Central memory CD4-positive, alpha-beta T cell (primary cell): Measurements from ENCODE around the gene VPS41.

Experiments used
- DNase-seq: peaks from one replicate; pipeline ENCODE4 v3.0.0; 2022

Gene VPS41

GRCh38 chr7:38798552-38799267, 110.3 kb downstream of the VPS41 start:
- DNase-seq, result no peak

DNA sequence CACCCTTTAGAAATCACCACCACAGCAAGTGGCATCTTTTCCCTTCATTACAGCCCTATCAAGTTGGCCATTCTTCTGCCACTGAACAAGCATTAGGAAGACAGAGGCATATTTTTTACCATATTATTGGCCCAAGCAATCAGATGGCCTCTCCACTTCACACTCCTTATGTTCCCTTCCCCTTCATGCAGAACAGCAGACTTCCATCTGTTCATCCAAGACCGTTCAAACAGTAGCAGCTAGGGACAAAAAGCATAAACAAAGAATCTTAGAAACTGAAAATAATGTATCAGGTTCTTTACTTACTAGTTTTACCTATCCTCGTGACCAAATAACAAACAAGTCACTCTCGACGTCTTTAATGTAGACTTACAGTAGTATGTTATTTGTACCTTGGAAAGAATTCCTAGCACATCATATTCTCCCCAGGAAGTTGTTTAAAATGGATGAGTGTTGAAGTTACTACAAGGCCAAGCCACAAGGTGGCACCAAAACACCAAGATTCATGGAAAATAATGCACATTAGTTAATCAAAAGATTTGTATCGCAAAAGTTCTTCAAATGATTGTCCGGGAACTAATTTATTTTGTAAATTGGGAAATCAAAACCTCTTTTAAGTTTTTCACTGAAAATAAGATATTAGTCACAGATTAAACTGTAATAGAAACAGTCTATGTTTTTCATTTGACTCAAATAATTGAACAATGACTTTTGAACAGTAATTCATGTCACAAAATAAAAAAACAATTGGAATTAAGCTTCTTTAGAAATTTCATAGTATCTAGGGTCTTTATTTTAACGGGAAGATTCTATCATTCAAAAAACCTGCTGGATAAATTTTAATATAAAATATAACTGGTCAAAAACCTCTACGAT, 112.1 kb downstream of the VPS41 start:
- peak; percentile 29 for DNase-seq

- DNase-seq, result no peak
Measured at GRCh38 chr7:38795593-38795992, 113.4 kb downstream of the VPS41 start.

- DNase-seq, result no peak
Measured at GRCh38 chr7:38781991-38782390, 127.0 kb downstream of the VPS41 start.

DNA sequence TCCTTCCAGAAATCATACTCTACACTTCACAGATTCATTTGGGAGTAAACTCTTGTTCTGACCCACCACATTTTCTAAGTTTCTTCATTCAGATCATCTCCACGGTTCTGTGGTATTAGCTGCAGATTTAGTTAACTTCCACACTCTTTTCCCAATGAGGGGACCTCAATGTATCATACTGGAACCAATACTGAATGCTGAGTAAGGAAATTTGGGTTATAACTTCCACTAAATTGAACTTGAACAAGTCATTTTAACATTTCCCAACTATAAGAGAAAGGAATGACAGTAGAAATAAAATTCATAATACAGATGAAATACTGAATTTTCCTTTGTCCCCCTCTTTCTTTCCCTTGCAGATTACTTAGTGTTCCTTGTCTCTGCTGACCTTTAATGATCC, 131.4 kb downstream of the VPS41 start:
- no peak for DNase-seq

DNA sequence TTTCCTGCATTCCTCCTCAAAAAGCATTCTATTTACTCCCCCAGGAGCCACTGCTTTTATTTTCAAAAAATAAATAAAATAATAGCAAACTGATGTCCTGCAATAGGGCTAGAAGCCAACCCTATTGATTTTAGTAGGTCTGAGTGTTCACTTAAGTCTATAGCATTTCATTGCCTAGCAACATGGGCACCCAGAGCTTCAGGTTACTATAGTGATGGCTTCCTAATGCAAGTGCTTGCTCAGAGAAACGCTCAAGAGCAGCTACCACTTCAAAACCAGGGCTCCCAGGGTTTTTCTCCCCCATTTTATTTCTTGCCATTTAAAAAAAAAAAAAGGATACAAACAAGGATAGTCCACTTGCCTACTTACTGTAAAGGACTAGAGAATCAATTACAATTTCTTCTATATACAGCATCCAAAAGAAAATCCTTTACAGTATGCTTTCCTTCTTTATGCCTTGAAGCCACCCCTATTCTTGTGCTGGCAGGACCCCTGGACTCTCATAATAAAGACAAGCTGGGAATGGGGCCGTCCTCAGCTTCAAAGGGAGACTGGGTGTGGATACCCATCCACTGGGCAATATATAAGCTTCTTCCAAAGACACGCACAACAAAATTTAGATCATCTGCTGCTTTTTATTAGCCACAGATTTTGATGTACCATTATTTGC, 133.3 kb downstream of the VPS41 start:
- DNase-seq, result no peak

DNA sequence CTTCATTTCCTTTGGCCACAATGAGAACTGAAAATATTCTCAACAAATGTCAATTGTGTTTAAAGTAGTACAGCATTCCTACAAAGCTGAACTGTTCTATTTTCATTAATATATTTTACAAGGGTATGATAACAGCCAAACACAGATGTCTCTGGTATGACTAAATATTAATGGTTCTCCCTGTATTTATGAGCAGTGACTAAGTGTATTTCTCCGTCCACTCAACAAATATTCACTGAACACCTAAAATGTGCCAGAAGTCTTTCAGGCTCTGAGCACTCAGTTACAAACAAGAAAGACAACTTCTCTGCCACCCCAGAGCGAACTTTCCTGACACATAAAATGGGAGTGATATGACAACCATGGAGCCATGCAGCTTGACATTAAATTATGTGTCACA, 135.6 kb downstream of the VPS41 start:
- no peak for DNase-seq

DNA sequence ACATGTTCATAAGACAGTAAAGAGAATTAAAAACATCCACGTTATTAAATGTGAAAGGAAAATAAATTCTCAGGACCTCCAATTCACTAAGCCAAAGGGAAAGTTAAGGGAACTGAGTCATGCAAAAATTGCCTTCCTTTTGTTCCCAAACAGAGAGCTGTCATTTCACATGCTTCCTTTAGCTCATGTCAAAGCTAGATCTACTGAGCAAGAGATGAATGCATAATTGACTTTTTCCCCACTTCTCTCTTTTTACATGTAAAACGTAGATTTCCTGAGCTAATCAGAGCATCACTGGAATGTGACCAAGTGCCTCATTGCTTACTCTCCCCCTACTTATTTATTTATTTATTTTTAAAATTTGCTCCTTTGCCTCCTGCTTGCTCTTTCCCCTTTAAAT, 148.8 kb downstream of the VPS41 start:
- no peak for DNase-seq

DNA sequence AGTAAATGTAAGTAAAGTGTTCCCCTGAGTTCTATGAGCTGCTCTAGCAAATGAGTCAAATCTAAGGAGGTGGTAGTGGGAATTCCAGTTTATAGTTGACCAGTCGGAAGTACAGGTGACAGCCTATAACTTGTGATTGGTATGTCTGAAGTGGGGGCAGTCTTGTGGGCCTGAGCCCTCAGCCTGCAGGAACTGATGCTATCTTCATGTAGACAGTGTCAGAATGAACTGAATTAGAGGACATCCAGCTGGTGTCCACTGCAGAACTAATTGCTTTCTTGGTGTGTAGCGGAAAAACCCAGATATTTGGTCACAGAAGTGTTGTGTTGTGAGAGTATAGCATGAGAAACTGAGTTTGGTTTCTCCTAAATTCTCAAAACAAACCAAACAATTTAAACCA, 150.0 kb downstream of the VPS41 start:
- DNase-seq, result no peak

DNA sequence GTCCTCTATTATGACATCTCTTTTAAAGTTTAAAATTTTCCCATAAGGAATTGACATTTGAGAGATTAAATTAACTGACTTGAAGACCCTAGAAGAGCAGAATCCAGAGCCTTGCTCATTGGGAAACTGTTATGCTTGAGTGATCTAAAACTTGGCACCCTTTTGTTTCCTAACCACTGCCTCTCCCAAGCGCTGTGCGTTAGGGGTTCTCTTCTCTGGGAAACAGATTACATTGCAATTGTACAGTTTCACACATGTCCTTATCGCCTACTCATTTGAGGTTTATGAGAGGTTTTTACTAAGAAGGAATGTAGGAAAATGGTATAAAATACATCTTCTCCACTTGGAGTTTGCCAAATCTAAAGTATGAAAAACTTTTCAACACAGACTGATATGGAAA, 151.1 kb downstream of the VPS41 start:
- no peak for DNase-seq

DNA sequence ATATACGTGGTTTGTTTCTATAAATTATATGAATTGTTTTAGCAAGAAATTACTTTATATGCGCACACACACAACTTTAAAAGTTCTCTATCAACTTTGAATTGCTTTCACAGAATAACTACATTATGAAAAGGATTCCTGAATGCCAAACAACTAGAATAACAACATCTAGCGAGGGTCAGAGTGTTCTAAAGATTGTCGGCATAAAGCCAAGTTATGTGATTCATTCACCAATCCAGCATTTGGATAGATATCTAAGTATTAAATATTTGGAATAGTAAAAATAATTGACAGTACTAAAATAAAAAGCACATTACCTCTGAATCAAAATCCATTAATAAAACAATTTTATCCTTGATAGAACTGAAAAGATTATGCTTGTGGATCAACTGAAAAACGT, 152.5 kb downstream of the VPS41 start:
- no peak for DNase-seq

GRCh38 chr7:38753347-38753746, 155.6 kb downstream of the VPS41 start:
- no peak for DNase-seq

DNA sequence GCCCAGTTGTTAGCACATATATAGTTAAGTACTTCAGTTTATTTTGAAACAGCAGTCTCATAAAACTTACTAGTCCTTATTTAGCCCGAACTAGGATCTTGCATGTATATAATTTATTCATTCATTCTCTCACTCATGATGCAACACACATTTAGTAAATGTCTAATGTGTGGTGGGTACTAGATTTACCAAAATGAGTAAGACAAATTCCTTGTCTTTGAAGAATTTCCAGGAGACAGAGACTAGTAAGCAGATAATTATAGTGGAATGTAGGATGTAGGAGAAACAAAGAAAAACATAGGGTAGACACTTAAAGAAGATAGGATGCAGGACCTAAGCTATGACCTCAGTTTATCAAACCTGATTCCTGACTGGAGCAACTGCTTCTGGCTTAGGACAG, 157.6 kb downstream of the VPS41 start:
- no peak for DNase-seq

GRCh38 chr7:38748056-38748610, 160.9 kb downstream of the VPS41 start:
- no peak for DNase-seq

DNA sequence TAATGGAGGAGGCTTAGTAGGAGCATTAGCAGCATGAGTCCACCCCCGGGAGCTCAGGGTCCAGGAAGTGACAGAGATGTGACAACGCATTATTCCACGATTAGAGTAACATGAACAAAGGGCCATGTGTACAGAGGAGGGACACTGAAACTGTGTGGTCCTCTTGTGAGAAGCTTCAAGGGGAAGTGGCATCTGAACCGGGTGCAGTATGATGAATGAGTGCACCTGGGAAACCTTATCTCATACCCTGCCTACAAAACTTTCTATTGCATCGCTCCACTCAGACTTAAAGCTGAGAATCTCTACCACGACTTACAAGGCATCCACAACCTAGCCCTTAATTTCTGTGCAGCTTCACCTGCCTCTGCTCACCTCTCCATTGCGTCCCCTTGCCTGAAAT, 162.6 kb downstream of the VPS41 start:
- no peak for DNase-seq

GRCh38 chr7:38744746-38745145, 164.2 kb downstream of the VPS41 start:
- no peak for DNase-seq

DNA sequence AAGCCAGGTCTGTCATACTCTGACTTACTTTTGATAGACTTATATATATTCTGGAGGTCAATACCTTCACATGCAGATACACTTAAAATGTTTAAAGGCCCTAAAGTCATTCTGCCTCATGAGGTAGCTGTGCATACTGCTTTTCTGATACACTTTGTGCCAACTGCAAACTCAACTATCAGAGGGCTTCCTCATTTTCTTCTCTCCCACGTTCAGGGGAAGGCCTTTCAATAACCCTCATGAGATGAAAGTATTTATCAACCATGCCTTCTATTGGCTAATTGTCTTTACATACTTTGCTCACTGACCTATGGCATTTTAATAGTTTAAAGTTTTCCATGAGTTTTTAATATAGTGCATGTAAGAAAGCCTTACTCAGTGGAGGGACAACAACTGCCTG, 165.1 kb downstream of the VPS41 start:
- DNase-seq, result no peak

GRCh38 chr7:38740041-38740440, 168.9 kb downstream of the VPS41 start:
- DNase-seq, result no peak

GRCh38 chr7:38736138-38736537, 172.9 kb downstream of the VPS41 start:
- no peak for DNase-seq

GRCh38 chr7:38731215-38731614, 177.8 kb downstream of the VPS41 start:
- no peak for DNase-seq

DNA sequence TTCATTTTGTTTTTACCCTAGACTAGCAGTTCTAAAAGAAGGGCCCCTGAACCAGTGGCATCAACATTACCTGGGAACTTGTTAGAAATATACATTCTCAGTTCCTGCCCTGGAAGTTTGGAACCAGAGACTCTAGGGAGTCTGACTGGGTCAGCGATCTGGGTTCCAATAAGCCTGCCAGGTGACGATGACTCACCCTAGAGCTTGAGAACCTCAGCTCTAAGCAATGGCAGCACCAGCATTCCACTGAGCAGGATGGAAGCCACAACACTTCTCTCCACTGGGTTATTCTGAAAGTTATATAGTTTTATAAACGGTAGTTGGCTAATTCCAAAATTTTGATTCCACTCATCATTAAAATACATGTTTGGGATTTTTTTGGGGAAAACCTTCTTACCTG, 180.8 kb downstream of the VPS41 start:
- DNase-seq, result no peak

GRCh38 chr7:38727184-38727940, 181.6 kb downstream of the VPS41 start:
- no peak for DNase-seq

DNA sequence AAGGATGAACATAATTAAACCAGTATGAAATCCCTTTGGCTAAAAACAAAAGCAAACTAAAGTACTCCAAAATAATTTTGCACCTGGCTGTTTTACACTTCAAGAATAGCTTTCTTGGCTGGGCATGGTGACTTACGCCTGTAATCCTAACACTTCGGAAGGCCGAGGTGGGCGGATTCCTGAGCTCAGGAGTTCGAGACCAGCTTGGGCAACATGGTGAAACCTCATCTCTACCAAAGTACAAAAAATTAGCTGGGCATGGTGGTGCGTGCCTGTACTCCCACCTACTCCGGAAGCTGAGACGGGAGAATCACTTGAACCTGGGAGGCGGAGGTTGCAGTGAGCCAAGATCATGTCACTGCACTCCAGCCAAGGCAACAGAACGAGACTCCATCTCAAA, 185.7 kb downstream of the VPS41 start:
- no peak for DNase-seq
